CD14-positive monocyte (primary cell): ENCODE results near the gene TARP.

Experiments
- DNase-seq, 3 donors: peaks; one replicate each; pipeline ENCODE4 v3.0.0-alpha.2; 2011 to 2022
- H2AFZ ChIP-seq: 2 replicates; pipeline ENCODE4 v1.6.0; 2012; ENCODE audit warnings: mild to moderate bottlenecking, low read depth, low read length, inconsistent platforms; ENCODE audit not compliant: insufficient read depth, poor library complexity, severe bottlenecking
- H3K27ac ChIP-seq, 2 donors: 1 replicate in 1 of 2; 2 replicates in 1 of 2; pipeline ENCODE4 v1.5.1; 2012 to 2013; ENCODE audit warnings: low read length in 2 of 2, control low read depth in 1 of 2, inconsistent platforms in 1 of 2, low read depth in 1 of 2, mild to moderate bottlenecking in 1 of 2
- H3K27me3 ChIP-seq, 2 donors: one replicate each; pipeline versions ENCODE4 v1.6.0 to v1.6.1; 2011 to 2013; ENCODE audit warnings: low read length in 2 of 2; ENCODE audit not compliant: control insufficient read depth in 2 of 2, insufficient read depth in 2 of 2
- H3K36me3 ChIP-seq, 2 donors: replicated peaks in 1 of 2; 1 replicate in 1 of 2; 2 replicates in 1 of 2; pipeline versions ENCODE4 v1.5.1 to v1.6.1; 2012 to 2013; ENCODE audit warnings: low read length in 2 of 2, control low read depth in 1 of 2, inconsistent platforms in 1 of 2, mild to moderate bottlenecking in 1 of 2; ENCODE audit not compliant: insufficient read depth in 2 of 2, control insufficient read depth in 1 of 2
- H3K4me1 ChIP-seq, 2 donors: 1 replicate in 1 of 2; 2 replicates in 1 of 2; pipeline versions ENCODE4 v1.5.1 to v1.6.1; 2012 to 2013; ENCODE audit warnings: low read length in 2 of 2, control low read depth in 1 of 2, inconsistent platforms in 1 of 2, mild to moderate bottlenecking in 1 of 2, moderate library complexity in 1 of 2; ENCODE audit not compliant: insufficient read depth in 2 of 2, control insufficient read depth in 1 of 2
- H3K4me2 ChIP-seq: replicated peaks from 2 replicates; pipeline ENCODE3; 2012; ENCODE audit warnings: low read length, moderate library complexity, mild to moderate bottlenecking; ENCODE audit not compliant: poor library complexity, severe bottlenecking; ENCODE audit errors: extremely low read depth
- H3K4me3 ChIP-seq, 3 experiments: fragments of 200-600 bp in 1 of 3; sonication (generic) in 1 of 3; replicated peaks in 1 of 3; 1 replicate in 2 of 3; 2 replicates in 1 of 3; pipeline ENCODE4 v1.5.1; 2011 to 2013; ENCODE audit warnings: low read length in 3 of 3, mild to moderate bottlenecking in 3 of 3, control low read depth in 2 of 3, low read depth in 2 of 3, inconsistent platforms in 1 of 3, moderate library complexity in 1 of 3
- H3K79me2 ChIP-seq: 2 replicates; pipeline ENCODE4 v1.6.0; 2012; ENCODE audit warnings: mild to moderate bottlenecking, control low read depth, inconsistent platforms, low read length, moderate library complexity; ENCODE audit not compliant: insufficient read depth
- H3K9ac ChIP-seq: 2 replicates; pipeline ENCODE4 v1.6.0; 2017; ENCODE audit warnings: low read length, mild to moderate bottlenecking; ENCODE audit not compliant: insufficient read depth, poor library complexity, severe bottlenecking
- H3K9me3 ChIP-seq, 2 donors: replicated peaks in 1 of 2; 1 replicate in 1 of 2; 2 replicates in 1 of 2; pipeline versions ENCODE4 v1.5.1 to v1.6.1; 2012 to 2013; ENCODE audit warnings: low read length in 2 of 2, control low read depth in 1 of 2; ENCODE audit not compliant: control insufficient read depth in 1 of 2, insufficient read depth in 1 of 2
- H4K20me1 ChIP-seq: 2 replicates; pipeline ENCODE4 v1.6.0; 2012; ENCODE audit warnings: mild to moderate bottlenecking, low read length, control low read depth, moderate library complexity; ENCODE audit not compliant: insufficient read depth
- H3K27ac Mint-ChIP-seq, 7 donors: one replicate each; pipeline ENCODE4 v1.8.0; 2020; ENCODE audit warnings: mild to moderate bottlenecking in 7 of 7, mixed read lengths in 7 of 7, moderate library complexity in 6 of 7, inconsistent platforms in 2 of 7
- H3K27me3 Mint-ChIP-seq, 3 donors: one replicate each; pipeline ENCODE4 v1.8.0; 2021 to 2022; ENCODE audit warnings: low read depth in 3 of 3, mild to moderate bottlenecking in 3 of 3, mixed read lengths in 3 of 3, moderate library complexity in 3 of 3, inconsistent platforms in 1 of 3
- H3K36me3 Mint-ChIP-seq, 2 donors: one replicate each; pipeline ENCODE4 v1.8.0; 2020; ENCODE audit warnings: mixed read lengths in 2 of 2, inconsistent platforms in 1 of 2, mild to moderate bottlenecking in 1 of 2
- H3K4me1 Mint-ChIP-seq: one replicate; pipeline ENCODE4 v1.8.0; 2020; ENCODE audit warnings: mild to moderate bottlenecking, mixed read lengths
- H3K4me3 Mint-ChIP-seq, 2 donors: one replicate each; pipeline ENCODE4 v1.8.0; 2020; ENCODE audit warnings: mild to moderate bottlenecking in 2 of 2, mixed read lengths in 2 of 2, moderate library complexity in 1 of 2
- H3K9me3 Mint-ChIP-seq, 7 donors: one replicate each; pipeline ENCODE4 v1.8.0; 2020 to 2022; ENCODE audit warnings: mixed read lengths in 7 of 7, mild to moderate bottlenecking in 6 of 7, moderate library complexity in 6 of 7, inconsistent platforms in 2 of 7
- CTCF ChIP-seq: fragments of 200-600 bp; IDR thresholded peaks from one replicate; pipeline ENCODE4 v1.8.0; 2022; ENCODE audit warnings: antibody characterized with exemption, mild to moderate bottlenecking
- WGBS: methylation state at CpG from one replicate; pipeline ENCODE4 v1.1.5; 2013; ENCODE audit warnings: missing lambda C conversion rate; ENCODE audit not compliant: insufficient coverage; 5-methylcytosine and 5-hydroxymethylcytosine counted together
- intact Hi-C, 2 donors: fragments of 100-400 bp; cut with micrococcal nuclease; formaldehyde crosslinking; loops; one replicate each; pipeline versions ENCODE4 v1.15.0 to v1.15.1; 2023

TARP gene

DNA sequence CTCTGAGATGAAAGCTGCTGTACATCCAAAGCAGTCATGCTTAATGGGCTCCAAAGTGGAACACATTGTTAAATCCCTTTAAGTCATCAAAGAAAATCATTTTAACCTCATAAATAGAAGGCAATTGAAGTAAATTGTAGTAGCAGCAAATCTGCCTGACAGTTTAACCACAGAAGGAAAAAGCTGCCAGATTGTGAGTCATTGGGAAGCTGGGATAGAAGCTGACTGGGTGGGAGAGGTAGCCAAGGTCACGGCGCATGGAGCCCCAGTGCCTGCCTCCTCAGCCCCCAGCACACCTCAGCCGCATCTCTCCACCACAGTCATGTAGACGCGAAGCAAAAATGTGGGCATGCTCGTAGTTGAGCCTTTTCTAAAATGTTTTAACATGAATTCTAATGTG, 44.0 kb downstream of the TARP start:
- Histone ChIP-seq H3K4me1 (peaks cover 14 to 26% of the 10 kb centered on the region in 2 donors), H3K4me3 (no peak overlapping the region), H3K9me3 (no peaks in the 10 kb centered on the region), H3K9ac (no peak overlapping the region), H4K20me1 (no peaks in the 10 kb centered on the region), H3K36me3 (peaks cover 18 to 47% of the 10 kb centered on the region in 2 donors), H3K4me2 (no peak overlapping the region), H2AFZ (no peak overlapping the region), H3K27me3 (no peaks in the 10 kb centered on the region), H3K27ac (no peak overlapping the region), H3K79me2 (peaks cover 3% of the 10 kb centered on the region)
- no peaks in the 10 kb centered on the region for H3K27me3 Mint-ChIP-seq
- peaks cover 57 to 58% of the 10 kb centered on the region in 2 donors for H3K36me3 Mint-ChIP-seq
- no peak overlapping the region for H3K4me3 Mint-ChIP-seq
- H3K9me3 Mint-ChIP-seq, result no peaks in the 10 kb centered on the region
- 88% methylated on average over 3 of the region's 6 CpGs for WGBS
- intact Hi-C loops, result no loop called here
- TF ChIP-seq CTCF, result no peak
- peaks cover 44% of the 10 kb centered on the region for H3K4me1 Mint-ChIP-seq
- no peak for DNase-seq
- peak overlapping the region in 1 of 7 donors; percentile 18 for H3K27ac Mint-ChIP-seq

DNA sequence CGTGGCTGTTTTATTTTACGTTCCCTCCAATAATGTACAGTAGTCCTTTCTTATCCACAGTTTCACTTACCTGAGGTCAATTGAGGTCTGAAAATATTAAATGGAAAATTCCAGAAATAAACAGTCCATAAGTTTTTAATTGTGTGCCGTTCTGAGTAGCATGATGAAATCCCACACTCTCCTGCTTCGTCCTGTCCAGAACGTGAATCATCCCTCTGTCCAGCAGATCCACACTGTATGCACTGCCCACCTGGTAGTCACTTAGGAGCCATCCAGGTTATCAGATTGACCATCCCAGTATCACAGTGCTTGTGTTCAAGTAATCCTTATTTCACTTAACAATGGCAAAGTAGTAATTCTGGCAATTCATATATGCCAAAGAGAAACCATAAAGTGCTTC, 49.0 kb downstream of the TARP start:
- TF ChIP-seq CTCF, result no peak
- H3K27ac ChIP-seq, result no peak overlapping the region

More for the DNA sequence above, 49.0 kb downstream of the TARP start:
- peaks cover 11 to 16% of the 10 kb centered on the region in 2 donors for H3K4me1 ChIP-seq
- no peaks in the 10 kb centered on the region for H3K9me3 ChIP-seq
- no peak overlapping the region for H3K4me3 ChIP-seq
- no peaks in the 10 kb centered on the region for H4K20me1 ChIP-seq
- WGBS, result 75% methylated on average over 3 of the region's 5 CpGs
- H2AFZ ChIP-seq, result no peak overlapping the region
- no peak overlapping the region for H3K4me3 Mint-ChIP-seq
- peak overlapping the region in 1 of 7 donors; percentile 28 for H3K27ac Mint-ChIP-seq
- no peaks in the 10 kb centered on the region for H3K9me3 Mint-ChIP-seq
- peaks cover 63 to 68% of the 10 kb centered on the region in 2 donors for H3K36me3 Mint-ChIP-seq
- H3K79me2 ChIP-seq, result peaks cover 3% of the 10 kb centered on the region
- intact Hi-C loops, result loop anchor here in 1 of 2 donors (5.0 kb wide), 1 partner anchor 117 kb away; no protein-coding TSS in a partner anchor
- DNase-seq, result no peak
- H3K4me2 ChIP-seq, result no peak overlapping the region
- no peaks in the 10 kb centered on the region for H3K27me3 Mint-ChIP-seq
- peaks cover 31 to 69% of the 10 kb centered on the region in 2 donors for H3K36me3 ChIP-seq
- H3K27me3 ChIP-seq, result no peaks in the 10 kb centered on the region
- H3K4me1 Mint-ChIP-seq, result peaks cover 25% of the 10 kb centered on the region
- no peak overlapping the region for H3K9ac ChIP-seq
